Measurements from ENCODE around the gene GPX7.

- TF ChIP-seq CTCF (IDR thresholded peaks at IDR 0.05) (no peak), POLR2A (IDR thresholded peaks at IDR 0.05) (no peak)
These were observed 12.5 kb downstream of the GPX7 start for GRCh38 chr1:52614671-52615070.

Data from breast epithelium (tissue), 3 donors.